GM23338 (cell line): ENCODE measurements around the gene ABHD10. TPM values are rescaled to one million over a fixed set of nuclear protein-coding genes. Genes with fewer than 3 reads are reported as not detected.

Experiments
- ATAC-seq: fragments of 200-7000 bp; cut with Tn5 transposase; 3 replicates; pipeline ENCODE4 v1.9.1; 2020
- DNase-seq: peaks from one replicate; pipeline ENCODE4 v3.0.0-alpha.2; 2015; ENCODE audit warnings: low spot score
- H2AFZ ChIP-seq: fragments of 200-600 bp; sonication (generic); 2 replicates; pipeline ENCODE4 v1.8.0; 2016; ENCODE audit warnings: antibody characterized with exemption, mild to moderate bottlenecking, moderate library complexity
- H3F3A ChIP-seq: fragments of 200-600 bp; sonication (generic); replicated peaks from 2 replicates; pipeline ENCODE4 v1.8.0; 2017; ENCODE audit warnings: antibody characterized with exemption, mixed run types, low read depth
- H3K27ac ChIP-seq: fragments of 200-600 bp; sonication (generic); 2 replicates; pipeline ENCODE4 v1.6.1; 2016; ENCODE audit warnings: low read depth
- H3K27me3 ChIP-seq: fragments of 200-600 bp; sonication (generic); 2 replicates; pipeline ENCODE4 v1.8.0; 2016; ENCODE audit warnings: mild to moderate bottlenecking, mixed run types, moderate library complexity; ENCODE audit not compliant: insufficient read depth
- H3K36me3 ChIP-seq: fragments of 200-600 bp; sonication (generic); 2 replicates; pipeline ENCODE4 v1.8.0; 2016; ENCODE audit warnings: mild to moderate bottlenecking; ENCODE audit not compliant: insufficient read depth
- H3K4me1 ChIP-seq: fragments of 200-600 bp; sonication (generic); 2 replicates; pipeline ENCODE4 v1.8.0; 2016; ENCODE audit warnings: mild to moderate bottlenecking, moderate library complexity; ENCODE audit not compliant: insufficient read depth
- H3K4me2 ChIP-seq: fragments of 200-600 bp; sonication (generic); 2 replicates; pipeline ENCODE4 v1.7.1; 2017; ENCODE audit warnings: mixed run types
- H3K4me3 ChIP-seq: fragments of 200-600 bp; sonication (generic); 2 replicates; pipeline ENCODE4 v1.6.1; 2016; ENCODE audit warnings: mixed run types
- H3K79me2 ChIP-seq: fragments of 200-600 bp; sonication (generic); replicated peaks from 2 replicates; pipeline ENCODE4 v1.8.0; 2017; ENCODE audit warnings: mild to moderate bottlenecking; ENCODE audit not compliant: insufficient read depth
- H3K9me2 ChIP-seq: fragments of 200-600 bp; sonication (generic); 2 replicates; pipeline ENCODE4 v1.8.0; 2017; ENCODE audit not compliant: insufficient read depth
- H4K20me1 ChIP-seq: fragments of 200-600 bp; sonication (generic); replicated peaks from 2 replicates; pipeline ENCODE4 v1.8.0; 2017; ENCODE audit warnings: mild to moderate bottlenecking; ENCODE audit not compliant: insufficient read depth
- H3K27ac Mint-ChIP-seq: 2 replicates; pipeline ENCODE4 v1.8.0; 2020; ENCODE audit warnings: inconsistent platforms, mild to moderate bottlenecking, moderate library complexity, mixed read lengths
- H3K27me3 Mint-ChIP-seq: 3 replicates; pipeline ENCODE4 v1.8.0; 2022; ENCODE audit warnings: low read depth, mild to moderate bottlenecking, moderate library complexity, mixed read lengths, inconsistent platforms; ENCODE audit not compliant: insufficient read depth, poor library complexity
- H3K36me3 Mint-ChIP-seq: 3 replicates; pipeline ENCODE4 v1.8.0; 2021; ENCODE audit warnings: low read depth, mild to moderate bottlenecking, inconsistent platforms, moderate library complexity, mixed read lengths
- H3K4me1 Mint-ChIP-seq: 3 replicates; pipeline ENCODE4 v1.8.0; 2020; ENCODE audit warnings: mild to moderate bottlenecking, inconsistent platforms, mixed read lengths
- H3K4me3 Mint-ChIP-seq: 3 replicates; pipeline ENCODE4 v1.8.0; 2021; ENCODE audit warnings: moderate library complexity, mild to moderate bottlenecking, inconsistent platforms, mixed read lengths
- H3K9me3 Mint-ChIP-seq: 3 replicates; pipeline ENCODE4 v1.8.0; 2020; ENCODE audit warnings: moderate library complexity, mild to moderate bottlenecking, inconsistent platforms, mixed read lengths
- CREB1 ChIP-seq: fragments of 250-450 bp; sonication (Bioruptor Pico); IDR thresholded peaks from 2 replicates; pipeline ENCODE4 v1.5.0; 2020; ENCODE audit warnings: low read depth, mild to moderate bottlenecking, moderate library complexity
- EZH2phosphoT487 ChIP-seq: fragments of 200-600 bp; sonication (generic); IDR thresholded peaks from one replicate; pipeline ENCODE4 v1.8.1; 2018; ENCODE audit warnings: antibody characterized with exemption; ENCODE audit not compliant: unreplicated experiment
- JUNB ChIP-seq: IDR thresholded peaks from one replicate; pipeline ENCODE4 v1.6.1; 2016; ENCODE audit warnings: antibody characterized with exemption; ENCODE audit not compliant: unreplicated experiment
- NANOG ChIP-seq: IDR thresholded peaks from 2 replicates; pipeline ENCODE4 v1.6.1; 2016; ENCODE audit warnings: antibody characterized with exemption, borderline replicate concordance
- ZNF114 ChIP-seq: fragments of 250-450 bp; sonication (Bioruptor Pico); IDR thresholded peaks from 2 replicates; pipeline ENCODE4 v1.5.0; 2020; ENCODE audit warnings: mild to moderate bottlenecking, moderate library complexity
- ZNF331 ChIP-seq: fragments of 250-450 bp; sonication (Bioruptor Pico); IDR thresholded peaks from 2 replicates; pipeline ENCODE4 v1.5.0; 2020; ENCODE audit warnings: low read depth, mild to moderate bottlenecking, moderate library complexity
- polyA plus RNA-seq: library from polyadenylated mRNA; unstranded; fragments of >200 nt; fragmentation: Nextera tagmentation; extraction: Ambion mirVana; gene quantifications from 2 replicates; pipeline ENCODE4 v1.2.1, GENCODE V29; 2016
- total RNA-seq: library from RNA; depleted of rRNA; stranded (reverse); fragments of >200 nt; shearing (Covaris generic); gene quantifications from 2 replicates; pipeline ENCODE4 v1.2.3, GENCODE V29; 2014
- TF ChIP-seq, protein P1 (sequence below): IDR thresholded peaks from 2 replicates; pipeline ENCODE4 v1.6.1; 2016; ENCODE audit warnings: antibody characterized with exemption
- TF ChIP-seq, protein P2 (sequence below): IDR thresholded peaks from one replicate; pipeline ENCODE4 v1.6.1; 2018; ENCODE audit warnings: antibody characterized with exemption; ENCODE audit not compliant: unreplicated experiment
- TF ChIP-seq, protein P3 (sequence below): fragments of 250-450 bp; sonication (Bioruptor Pico); IDR thresholded peaks from 2 replicates; pipeline ENCODE4 v1.5.0; 2020; ENCODE audit warnings: mild to moderate bottlenecking, moderate library complexity

ABHD10 gene
- total and polyA plus RNA-seq, 2 experiments from 2014 or later = 16.9 to 28.0 TPM

DNA sequence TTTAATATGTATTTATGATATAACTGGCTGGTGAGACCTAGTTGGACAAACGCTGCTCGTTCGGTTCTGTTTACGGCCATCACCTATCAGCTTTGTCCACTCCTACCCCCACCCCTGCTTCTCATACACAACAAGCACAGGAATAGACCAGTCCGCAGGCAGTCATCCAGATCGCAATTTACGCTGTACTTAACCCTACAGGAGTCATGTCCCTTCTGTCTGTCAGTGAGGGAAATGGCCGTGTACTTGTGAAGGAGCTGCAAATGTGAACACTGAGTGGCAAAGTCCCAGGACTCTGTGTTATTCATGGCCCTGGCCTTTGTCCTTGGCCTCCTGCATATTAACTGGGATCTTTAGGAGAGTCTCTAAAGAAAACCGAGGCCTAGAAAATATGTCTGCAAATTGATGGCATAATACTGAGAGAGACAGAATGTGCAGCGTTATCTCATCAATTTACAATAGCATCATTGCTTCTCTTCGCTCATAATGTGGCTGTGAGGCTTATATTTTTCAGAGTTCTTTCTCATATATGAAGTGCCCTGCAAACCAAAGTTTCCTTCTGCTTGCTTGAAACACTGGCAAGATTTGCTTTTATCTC is 7.2 kb upstream of the ABHD10 start (continued):
- TF ChIP-seq, protein P1, sequence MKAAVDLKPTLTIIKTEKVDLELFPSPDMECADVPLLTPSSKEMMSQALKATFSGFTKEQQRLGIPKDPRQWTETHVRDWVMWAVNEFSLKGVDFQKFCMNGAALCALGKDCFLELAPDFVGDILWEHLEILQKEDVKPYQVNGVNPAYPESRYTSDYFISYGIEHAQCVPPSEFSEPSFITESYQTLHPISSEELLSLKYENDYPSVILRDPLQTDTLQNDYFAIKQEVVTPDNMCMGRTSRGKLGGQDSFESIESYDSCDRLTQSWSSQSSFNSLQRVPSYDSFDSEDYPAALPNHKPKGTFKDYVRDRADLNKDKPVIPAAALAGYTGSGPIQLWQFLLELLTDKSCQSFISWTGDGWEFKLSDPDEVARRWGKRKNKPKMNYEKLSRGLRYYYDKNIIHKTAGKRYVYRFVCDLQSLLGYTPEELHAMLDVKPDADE = no peak
- no peak for TF ChIP-seq EZH2phosphoT487
- TF ChIP-seq JUNB = no peak
- no peak for TF ChIP-seq ZNF331 (CRISPR knock-in tag)
- TF ChIP-seq, protein P2, sequence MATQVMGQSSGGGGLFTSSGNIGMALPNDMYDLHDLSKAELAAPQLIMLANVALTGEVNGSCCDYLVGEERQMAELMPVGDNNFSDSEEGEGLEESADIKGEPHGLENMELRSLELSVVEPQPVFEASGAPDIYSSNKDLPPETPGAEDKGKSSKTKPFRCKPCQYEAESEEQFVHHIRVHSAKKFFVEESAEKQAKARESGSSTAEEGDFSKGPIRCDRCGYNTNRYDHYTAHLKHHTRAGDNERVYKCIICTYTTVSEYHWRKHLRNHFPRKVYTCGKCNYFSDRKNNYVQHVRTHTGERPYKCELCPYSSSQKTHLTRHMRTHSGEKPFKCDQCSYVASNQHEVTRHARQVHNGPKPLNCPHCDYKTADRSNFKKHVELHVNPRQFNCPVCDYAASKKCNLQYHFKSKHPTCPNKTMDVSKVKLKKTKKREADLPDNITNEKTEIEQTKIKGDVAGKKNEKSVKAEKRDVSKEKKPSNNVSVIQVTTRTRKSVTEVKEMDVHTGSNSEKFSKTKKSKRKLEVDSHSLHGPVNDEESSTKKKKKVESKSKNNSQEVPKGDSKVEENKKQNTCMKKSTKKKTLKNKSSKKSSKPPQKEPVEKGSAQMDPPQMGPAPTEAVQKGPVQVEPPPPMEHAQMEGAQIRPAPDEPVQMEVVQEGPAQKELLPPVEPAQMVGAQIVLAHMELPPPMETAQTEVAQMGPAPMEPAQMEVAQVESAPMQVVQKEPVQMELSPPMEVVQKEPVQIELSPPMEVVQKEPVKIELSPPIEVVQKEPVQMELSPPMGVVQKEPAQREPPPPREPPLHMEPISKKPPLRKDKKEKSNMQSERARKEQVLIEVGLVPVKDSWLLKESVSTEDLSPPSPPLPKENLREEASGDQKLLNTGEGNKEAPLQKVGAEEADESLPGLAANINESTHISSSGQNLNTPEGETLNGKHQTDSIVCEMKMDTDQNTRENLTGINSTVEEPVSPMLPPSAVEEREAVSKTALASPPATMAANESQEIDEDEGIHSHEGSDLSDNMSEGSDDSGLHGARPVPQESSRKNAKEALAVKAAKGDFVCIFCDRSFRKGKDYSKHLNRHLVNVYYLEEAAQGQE = no peak
- no peak for TF ChIP-seq CREB1 (CRISPR knock-in tag)
- no peak for TF ChIP-seq NANOG
- no peak for TF ChIP-seq ZNF114 (CRISPR knock-in tag)

DNA sequence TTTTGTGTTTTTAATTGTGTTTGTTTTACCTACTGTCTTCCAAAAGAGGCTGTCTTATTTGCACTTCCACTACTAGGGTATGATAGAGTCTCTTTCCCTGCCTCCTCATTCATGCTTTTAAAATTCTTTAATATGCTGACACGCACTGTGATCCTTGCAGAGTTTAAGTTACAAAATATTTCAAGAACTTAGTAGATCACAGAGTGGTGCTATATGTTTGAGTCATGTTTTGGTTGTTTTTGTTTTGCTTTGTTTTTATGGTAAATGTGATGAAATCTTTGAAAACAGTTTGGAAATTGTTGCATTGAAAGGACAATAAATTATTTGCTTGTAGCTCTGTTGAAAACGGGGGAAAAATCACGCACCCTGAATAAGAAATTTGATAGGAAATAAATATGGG is 5.9 kb upstream of the ABHD10 start:
- no peaks in the 10 kb centered on the region for H4K20me1 ChIP-seq
- H3K4me3 Mint-ChIP-seq = no peak overlapping the region
- no peaks in the 10 kb centered on the region for H3F3A ChIP-seq
- H3K4me1 ChIP-seq = no peaks in the 10 kb centered on the region
- H3K27me3 Mint-ChIP-seq = peaks cover 3% of the 10 kb centered on the region
- no peaks in the 10 kb centered on the region for H3K36me3 ChIP-seq
- H3K79me2 ChIP-seq = no peaks in the 10 kb centered on the region
- H2AFZ ChIP-seq = no peak overlapping the region
- no peak overlapping the region for H3K27ac ChIP-seq
- H3K27me3 ChIP-seq = no peaks in the 10 kb centered on the region
- H3K27ac Mint-ChIP-seq = no peak overlapping the region
- H3K9me2 ChIP-seq = no peaks in the 10 kb centered on the region
- DNase-seq = no peak
- no peak overlapping the region for H3K4me2 ChIP-seq
- no peak for ATAC-seq
- no peak overlapping the region for H3K4me3 ChIP-seq
- peaks cover 2% of the 10 kb centered on the region; the same call in 1 of the 3 replicates for H3K36me3 Mint-ChIP-seq
- no peaks in the 10 kb centered on the region; the same call in 1 of the 3 replicates for H3K4me1 Mint-ChIP-seq
- no peaks in the 10 kb centered on the region for H3K9me3 Mint-ChIP-seq
- no peak for TF ChIP-seq EZH2phosphoT487
- TF ChIP-seq, protein P3, sequence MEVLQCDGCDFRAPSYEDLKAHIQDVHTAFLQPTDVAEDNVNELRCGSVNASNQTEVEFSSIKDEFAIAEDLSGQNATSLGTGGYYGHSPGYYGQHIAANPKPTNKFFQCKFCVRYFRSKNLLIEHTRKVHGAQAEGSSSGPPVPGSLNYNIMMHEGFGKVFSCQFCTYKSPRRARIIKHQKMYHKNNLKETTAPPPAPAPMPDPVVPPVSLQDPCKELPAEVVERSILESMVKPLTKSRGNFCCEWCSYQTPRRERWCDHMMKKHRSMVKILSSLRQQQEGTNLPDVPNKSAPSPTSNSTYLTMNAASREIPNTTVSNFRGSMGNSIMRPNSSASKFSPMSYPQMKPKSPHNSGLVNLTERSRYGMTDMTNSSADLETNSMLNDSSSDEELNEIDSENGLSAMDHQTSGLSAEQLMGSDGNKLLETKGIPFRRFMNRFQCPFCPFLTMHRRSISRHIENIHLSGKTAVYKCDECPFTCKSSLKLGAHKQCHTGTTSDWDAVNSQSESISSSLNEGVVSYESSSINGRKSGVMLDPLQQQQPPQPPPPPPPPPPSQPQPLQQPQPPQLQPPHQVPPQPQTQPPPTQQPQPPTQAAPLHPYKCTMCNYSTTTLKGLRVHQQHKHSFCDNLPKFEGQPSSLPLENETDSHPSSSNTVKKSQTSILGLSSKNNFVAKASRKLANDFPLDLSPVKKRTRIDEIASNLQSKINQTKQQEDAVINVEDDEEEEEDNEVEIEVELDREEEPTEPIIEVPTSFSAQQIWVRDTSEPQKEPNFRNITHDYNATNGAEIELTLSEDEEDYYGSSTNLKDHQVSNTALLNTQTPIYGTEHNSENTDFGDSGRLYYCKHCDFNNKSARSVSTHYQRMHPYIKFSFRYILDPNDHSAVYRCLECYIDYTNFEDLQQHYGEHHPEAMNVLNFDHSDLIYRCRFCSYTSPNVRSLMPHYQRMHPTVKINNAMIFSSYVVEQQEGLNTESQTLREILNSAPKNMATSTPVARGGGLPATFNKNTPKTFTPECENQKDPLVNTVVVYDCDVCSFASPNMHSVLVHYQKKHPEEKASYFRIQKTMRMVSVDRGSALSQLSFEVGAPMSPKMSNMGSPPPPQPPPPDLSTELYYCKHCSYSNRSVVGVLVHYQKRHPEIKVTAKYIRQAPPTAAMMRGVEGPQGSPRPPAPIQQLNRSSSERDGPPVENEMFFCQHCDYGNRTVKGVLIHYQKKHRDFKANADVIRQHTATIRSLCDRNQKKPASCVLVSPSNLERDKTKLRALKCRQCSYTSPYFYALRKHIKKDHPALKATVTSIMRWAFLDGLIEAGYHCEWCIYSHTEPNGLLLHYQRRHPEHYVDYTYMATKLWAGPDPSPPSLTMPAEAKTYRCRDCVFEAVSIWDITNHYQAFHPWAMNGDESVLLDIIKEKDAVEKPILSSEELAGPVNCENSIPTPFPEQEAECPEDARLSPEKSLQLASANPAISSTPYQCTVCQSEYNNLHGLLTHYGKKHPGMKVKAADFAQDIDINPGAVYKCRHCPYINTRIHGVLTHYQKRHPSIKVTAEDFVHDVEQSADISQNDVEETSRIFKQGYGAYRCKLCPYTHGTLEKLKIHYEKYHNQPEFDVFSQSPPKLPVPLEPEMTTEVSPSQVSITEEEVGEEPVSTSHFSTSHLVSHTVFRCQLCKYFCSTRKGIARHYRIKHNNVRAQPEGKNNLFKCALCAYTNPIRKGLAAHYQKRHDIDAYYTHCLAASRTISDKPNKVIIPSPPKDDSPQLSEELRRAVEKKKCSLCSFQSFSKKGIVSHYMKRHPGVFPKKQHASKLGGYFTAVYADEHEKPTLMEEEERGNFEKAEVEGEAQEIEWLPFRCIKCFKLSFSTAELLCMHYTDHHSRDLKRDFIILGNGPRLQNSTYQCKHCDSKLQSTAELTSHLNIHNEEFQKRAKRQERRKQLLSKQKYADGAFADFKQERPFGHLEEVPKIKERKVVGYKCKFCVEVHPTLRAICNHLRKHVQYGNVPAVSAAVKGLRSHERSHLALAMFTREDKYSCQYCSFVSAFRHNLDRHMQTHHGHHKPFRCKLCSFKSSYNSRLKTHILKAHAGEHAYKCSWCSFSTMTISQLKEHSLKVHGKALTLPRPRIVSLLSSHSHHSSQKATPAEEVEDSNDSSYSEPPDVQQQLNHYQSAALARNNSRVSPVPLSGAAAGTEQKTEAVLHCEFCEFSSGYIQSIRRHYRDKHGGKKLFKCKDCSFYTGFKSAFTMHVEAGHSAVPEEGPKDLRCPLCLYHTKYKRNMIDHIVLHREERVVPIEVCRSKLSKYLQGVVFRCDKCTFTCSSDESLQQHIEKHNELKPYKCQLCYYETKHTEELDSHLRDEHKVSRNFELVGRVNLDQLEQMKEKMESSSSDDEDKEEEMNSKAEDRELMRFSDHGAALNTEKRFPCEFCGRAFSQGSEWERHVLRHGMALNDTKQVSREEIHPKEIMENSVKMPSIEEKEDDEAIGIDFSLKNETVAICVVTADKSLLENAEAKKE (CRISPR knock-in tag) = no peak
- TF ChIP-seq ZNF114 (CRISPR knock-in tag) = no peak
- no peak for TF ChIP-seq ZNF331 (CRISPR knock-in tag)
- TF ChIP-seq, protein P1 = no peak
- no peak for TF ChIP-seq NANOG
